SK-N-SH treated with all-trans-retinoic acid at 6 μM for 48 hours (cell line): ENCODE results near the gene ZNF524.
A peak's percentile ranks its signal among the peaks of the same experiment; 100 is the strongest.

Source experiments
- ATAC-seq: fragments of 200-7000 bp; cut with Tn5 transposase; 3 replicates; pipeline ENCODE4 v1.9.1; 2020; ENCODE audit warnings: mild to moderate bottlenecking, moderate library complexity
- ARNTL ChIP-seq: fragments of 450-650 bp; formaldehyde crosslinking; IDR thresholded peaks from 2 replicates; pipeline ENCODE4 v1.5.0; 2020; ENCODE audit warnings: low read depth, mild to moderate bottlenecking, moderate library complexity, borderline replicate concordance
- BACH2 ChIP-seq: fragments of 250-450 bp; sonication (Bioruptor Pico); IDR thresholded peaks from 2 replicates; pipeline ENCODE4 v1.9.0; 2021; ENCODE audit warnings: mild to moderate bottlenecking, borderline replicate concordance
- CREB5 ChIP-seq: fragments of 250-450 bp; sonication (Bioruptor Pico); IDR thresholded peaks from 2 replicates; pipeline ENCODE4 v1.5.1; 2020; ENCODE audit warnings: low read depth, mild to moderate bottlenecking, moderate library complexity
- CSDC2 ChIP-seq: fragments of 250-450 bp; sonication (Bioruptor Pico); IDR thresholded peaks from 2 replicates; pipeline ENCODE4 v1.5.0; 2020; ENCODE audit warnings: mild to moderate bottlenecking, moderate library complexity
- CSRNP3 ChIP-seq: fragments of 250-450 bp; sonication (Bioruptor Pico); IDR thresholded peaks from 2 replicates; pipeline ENCODE4 v1.5.1; 2021; ENCODE audit warnings: mild to moderate bottlenecking, moderate library complexity
- GLIS3 ChIP-seq: fragments of 250-450 bp; sonication (Bioruptor Pico); IDR thresholded peaks from 2 replicates; pipeline ENCODE4 v1.5.0; 2020; ENCODE audit warnings: mild to moderate bottlenecking, moderate library complexity
- ISL1 ChIP-seq: fragments of 250-450 bp; sonication (Bioruptor Pico); IDR thresholded peaks from 2 replicates; pipeline ENCODE4 v2.1.2; 2022; ENCODE audit warnings: mild to moderate bottlenecking, moderate library complexity
- OSR1 ChIP-seq: fragments of 250-450 bp; sonication (Bioruptor Pico); IDR thresholded peaks from 2 replicates; pipeline ENCODE4 v1.8.0; 2022; ENCODE audit warnings: moderate library complexity, mild to moderate bottlenecking, inconsistent platforms
- PATZ1 ChIP-seq: fragments of 250-450 bp; sonication (Bioruptor Pico); IDR thresholded peaks from 2 replicates; pipeline ENCODE4 v1.8.0; 2020; ENCODE audit warnings: mild to moderate bottlenecking, moderate library complexity, borderline replicate concordance
- PPARA ChIP-seq: fragments of 250-450 bp; sonication (Bioruptor Pico); IDR thresholded peaks from 2 replicates; pipeline ENCODE4 v1.5.0; 2020; ENCODE audit warnings: mild to moderate bottlenecking, borderline replicate concordance
- RARB ChIP-seq: fragments of 250-450 bp; sonication (Bioruptor Pico); IDR thresholded peaks from 2 replicates; pipeline ENCODE4 v1.8.0; 2021; ENCODE audit warnings: mild to moderate bottlenecking, moderate library complexity
- SNAI2 ChIP-seq: fragments of 250-450 bp; sonication (Bioruptor Pico); IDR thresholded peaks from 2 replicates; pipeline ENCODE4 v1.5.0; 2020; ENCODE audit warnings: mild to moderate bottlenecking, moderate library complexity
- TCF4 ChIP-seq: fragments of 250-450 bp; sonication (Bioruptor Pico); IDR thresholded peaks from 2 replicates; pipeline ENCODE4 v1.8.0; 2021; ENCODE audit warnings: mild to moderate bottlenecking, moderate library complexity, borderline replicate concordance
- TOX ChIP-seq: fragments of 250-450 bp; sonication (Bioruptor Pico); IDR thresholded peaks from 2 replicates; pipeline ENCODE4 v1.8.0; 2021; ENCODE audit warnings: mild to moderate bottlenecking, moderate library complexity, borderline replicate concordance
- TSHZ2 ChIP-seq: fragments of 250-450 bp; sonication (Bioruptor Pico); IDR thresholded peaks from 2 replicates; pipeline ENCODE4 v1.5.0; 2020; ENCODE audit warnings: mild to moderate bottlenecking, moderate library complexity
- ZC3H10 ChIP-seq: fragments of 250-450 bp; sonication (Bioruptor Pico); IDR thresholded peaks from 2 replicates; pipeline ENCODE4 v1.5.1; 2021; ENCODE audit warnings: mild to moderate bottlenecking, moderate library complexity
- ZFP3 ChIP-seq: fragments of 250-450 bp; sonication (Bioruptor Pico); IDR thresholded peaks from 2 replicates; pipeline ENCODE4 v1.5.0; 2020; ENCODE audit warnings: mild to moderate bottlenecking, moderate library complexity
- ZFP30 ChIP-seq: fragments of 450-650 bp; formaldehyde crosslinking; IDR thresholded peaks from 2 replicates; pipeline ENCODE4 v1.5.0; 2022; ENCODE audit warnings: mild to moderate bottlenecking, moderate library complexity
- ZNF565 ChIP-seq: fragments of 450-650 bp; formaldehyde crosslinking; conservative IDR thresholded peaks from 2 replicates; pipeline ENCODE4 v1.5.0; 2020; ENCODE audit warnings: low read depth, mild to moderate bottlenecking, moderate library complexity
- ZNF70 ChIP-seq: fragments of 450-650 bp; formaldehyde crosslinking; IDR thresholded peaks from 2 replicates; pipeline ENCODE4 v1.5.0; 2020; ENCODE audit warnings: mild to moderate bottlenecking, moderate library complexity
- ZNF8 ChIP-seq: fragments of 450-650 bp; formaldehyde crosslinking; IDR thresholded peaks from 2 replicates; pipeline ENCODE4 v1.5.0; 2020; ENCODE audit warnings: mild to moderate bottlenecking, moderate library complexity

ZNF524 gene

GRCh38 chr19:55643887-55644176 lies 43.7 kb downstream of the ZNF524 start:
- ATAC-seq = no peak
- TF ChIP-seq RARB (CRISPR knock-in tag) (0 out of 2 replicates have a peak, but pooled peaks have one; percentile 34), ZC3H10 (CRISPR knock-in tag) (no peak)
- TF ChIP-seq, all 23 proteins: peak for 1

GRCh38 chr19:55644191-55644833 lies 44.2 kb downstream of the ZNF524 start:
- TF ChIP-seq PPARA (CRISPR knock-in tag) = no peak
- no peak for TF ChIP-seq RARB (CRISPR knock-in tag)
- no peak for TF ChIP-seq ZFP30
- no peak for TF ChIP-seq CREB5
- TF ChIP-seq TOX (CRISPR knock-in tag) = no peak
- TF ChIP-seq OSR1 = no peak
- TF ChIP-seq ARNTL = no peak
- TF ChIP-seq ISL1 = no peak
- TF ChIP-seq SNAI2 (CRISPR knock-in tag) = no peak
- no peak for TF ChIP-seq PATZ1 (CRISPR knock-in tag)
- no peak for TF ChIP-seq ZC3H10 (CRISPR knock-in tag)
- no peak for TF ChIP-seq ZNF565 (CRISPR knock-in tag)
- no peak for TF ChIP-seq TSHZ2 (CRISPR knock-in tag)
- no peak for TF ChIP-seq ZFP3 (CRISPR knock-in tag)
- TF ChIP-seq CSDC2 = no peak
- TF ChIP-seq GLIS3 (CRISPR knock-in tag) = no peak
- TF ChIP-seq BACH2 (CRISPR knock-in tag) = no peak
- TF ChIP-seq CSRNP3 = no peak
- no peak for TF ChIP-seq TCF4 (CRISPR knock-in tag)
- TF ChIP-seq ZNF70 (CRISPR knock-in tag) = no peak
- TF ChIP-seq, all 23 proteins: peak for 0
- no peak for ATAC-seq

- TF ChIP-seq SNAI2 (CRISPR knock-in tag) = no peak
- no peak for TF ChIP-seq TSHZ2 (CRISPR knock-in tag)
- TF ChIP-seq CSDC2 = no peak
- no peak for TF ChIP-seq CSRNP3
- TF ChIP-seq GLIS3 (CRISPR knock-in tag) = no peak
- no peak for TF ChIP-seq ZNF70 (CRISPR knock-in tag)
- no peak for TF ChIP-seq ZFP3 (CRISPR knock-in tag)
- no peak for TF ChIP-seq ZFP30
- no peak for TF ChIP-seq OSR1
- TF ChIP-seq CREB5 = no peak
- TF ChIP-seq ZNF8 = no peak
- TF ChIP-seq ZC3H10 (CRISPR knock-in tag) = no peak
- no peak for TF ChIP-seq ZNF565 (CRISPR knock-in tag)
- TF ChIP-seq PPARA (CRISPR knock-in tag) = no peak
- no peak for ATAC-seq
Observed at GRCh38 chr19:55644842-55645511, 44.9 kb downstream of the ZNF524 start.
